Mononuclear cell (primary cell): ENCODE measurements around the gene PGLYRP3. TPM values are rescaled to one million over a fixed set of nuclear protein-coding genes. Genes with fewer than 3 reads are reported as not detected.
"Not testable (repeated sequence)": the region's sequence is repeated elsewhere in the genome, so short reads cannot be mapped to it uniquely, and the experiment has no call there.

Source experiments
- H3K27me3 ChIP-seq: 2 replicates; pipeline ENCODE4 v1.6.0; 2011; ENCODE audit warnings: low read length, control low read depth; ENCODE audit not compliant: insufficient read depth
- H3K4me1 ChIP-seq: 2 replicates; pipeline ENCODE4 v1.5.1; 2011; ENCODE audit warnings: mild to moderate bottlenecking, low read length, control low read depth; ENCODE audit not compliant: insufficient read depth
- H3K4me3 ChIP-seq: 2 replicates; pipeline ENCODE4 v1.5.1; 2011; ENCODE audit warnings: mild to moderate bottlenecking, low read length, moderate library complexity
- H3K9me3 ChIP-seq: 2 replicates; pipeline ENCODE4 v1.5.1; 2011; ENCODE audit warnings: low read depth, mild to moderate bottlenecking, control low read depth, low read length
- total RNA-seq: library from RNA; depleted of rRNA; stranded (reverse); fragments of >200 nt; gene quantifications from one replicate; pipeline ENCODE4 v1.2.3, GENCODE V29; 2012

The PGLYRP3 gene
- total RNA-seq, 1 donor: not detected

DNA sequence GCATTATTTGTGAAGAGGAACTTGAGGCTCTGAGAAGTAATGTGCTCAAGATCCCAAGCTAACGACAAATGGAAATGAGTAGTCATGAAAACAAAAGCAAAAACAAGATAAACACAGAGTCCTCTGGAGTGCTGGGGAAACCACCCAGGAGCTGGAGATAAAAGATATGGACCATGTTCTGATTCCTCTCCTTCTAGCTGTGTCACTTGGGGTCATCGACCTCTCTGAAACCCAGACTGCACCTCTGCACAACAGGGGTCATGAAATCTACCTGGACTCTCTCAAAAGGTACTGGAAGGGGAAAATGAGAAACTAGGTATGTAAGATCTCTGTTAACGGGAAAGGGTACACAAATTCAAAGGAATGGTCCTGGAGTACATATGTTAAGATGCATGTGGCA lies 29.4 kb upstream of the PGLYRP3 start:
- Histone ChIP-seq H3K4me3 (no peak overlapping the region), H3K9me3 (no peaks in the 10 kb centered on the region), H3K4me1 (peaks cover 41% of the 10 kb centered on the region), H3K27me3 (no peaks in the 10 kb centered on the region)

DNA sequence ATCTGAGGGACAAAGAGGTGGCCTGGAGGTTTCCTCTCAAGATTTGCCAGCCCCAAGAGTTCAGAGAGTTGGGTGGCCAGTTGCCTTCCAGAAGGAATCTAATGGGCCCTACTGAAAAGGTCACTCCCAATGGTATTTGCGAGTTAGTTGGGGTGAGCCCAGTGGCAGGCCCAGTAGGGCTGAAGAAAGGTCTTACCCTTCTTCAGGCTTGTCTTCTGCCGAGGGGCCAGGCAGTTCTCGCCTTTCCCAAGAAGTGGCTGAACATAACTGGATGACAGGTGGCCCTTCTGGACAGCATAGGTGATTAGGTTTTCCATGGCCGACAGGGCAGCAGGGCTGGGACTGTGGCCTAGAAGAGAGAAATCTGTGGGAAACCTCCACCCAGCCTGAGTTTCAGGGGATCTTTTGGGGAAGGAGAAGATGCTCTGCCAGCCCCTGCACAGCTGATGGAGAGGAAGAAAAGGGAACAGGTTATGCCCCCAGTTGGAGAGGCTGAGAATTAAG lies 28.7 kb upstream of the PGLYRP3 start:
- H3K4me3 ChIP-seq: no peak overlapping the region
- peaks cover 40% of the 10 kb centered on the region for H3K4me1 ChIP-seq
- no peaks in the 10 kb centered on the region for H3K9me3 ChIP-seq
- no peaks in the 10 kb centered on the region for H3K27me3 ChIP-seq

DNA sequence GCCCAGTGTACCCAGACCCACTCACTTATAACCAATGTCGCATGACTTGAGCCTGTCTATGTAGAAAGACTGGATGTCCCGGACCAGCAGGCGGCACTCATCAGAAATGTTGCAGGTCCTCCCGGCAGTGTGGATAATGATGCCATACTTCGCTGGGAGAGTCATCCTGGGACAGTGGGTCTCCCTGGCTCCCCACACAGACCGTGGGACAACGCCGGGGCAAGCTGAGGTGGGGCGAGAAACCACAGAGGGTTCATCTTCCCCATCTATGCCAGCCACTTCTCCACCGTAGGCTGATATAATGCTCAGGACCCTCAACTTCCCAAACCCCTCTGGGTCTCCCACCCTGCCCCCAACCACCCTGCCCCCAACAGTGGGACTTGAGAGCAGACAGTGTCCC lies 27.6 kb upstream of the PGLYRP3 start:
- Histone ChIP-seq H3K4me3 (no peak overlapping the region), H3K4me1 (peaks cover 29% of the 10 kb centered on the region), H3K9me3 (no peaks in the 10 kb centered on the region), H3K27me3 (no peaks in the 10 kb centered on the region)

DNA sequence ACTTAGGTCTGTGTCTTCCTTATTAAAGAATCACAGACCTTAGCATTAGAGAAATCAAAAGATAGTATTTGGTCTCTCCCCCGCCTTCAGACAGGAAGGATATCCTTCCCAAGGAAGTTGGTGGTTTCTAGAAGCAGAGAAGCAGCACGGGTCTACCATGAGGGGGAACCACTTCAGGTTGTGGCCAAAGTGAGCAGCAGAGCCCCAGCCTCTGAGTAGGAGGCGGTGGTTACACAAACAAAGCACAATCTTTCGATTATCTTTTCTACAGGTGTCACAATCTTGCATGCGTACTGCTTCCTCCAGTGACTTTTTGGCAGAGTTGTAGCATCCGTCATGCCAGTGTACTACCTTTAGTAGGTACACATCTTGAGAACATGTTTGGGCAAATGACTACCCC lies 27.1 kb upstream of the PGLYRP3 start:
- no peaks in the 10 kb centered on the region for H3K9me3 ChIP-seq
- no peaks in the 10 kb centered on the region for H3K27me3 ChIP-seq
- no peak overlapping the region for H3K4me3 ChIP-seq
- peaks cover 24% of the 10 kb centered on the region for H3K4me1 ChIP-seq

- Histone ChIP-seq H3K4me1 (peaks cover 8% of the 10 kb centered on the region), H3K9me3 (no peaks in the 10 kb centered on the region), H3K4me3 (no peak overlapping the region), H3K27me3 (no peaks in the 10 kb centered on the region)
Measured at GRCh38 chr1:153337980-153338853, 25.5 kb upstream of the PGLYRP3 start.

GRCh38 chr1:153336650-153337049 lies 23.9 kb upstream of the PGLYRP3 start:
- peaks cover 7% of the 10 kb centered on the region for H3K9me3 ChIP-seq
- H3K4me1 ChIP-seq: peaks cover 7% of the 10 kb centered on the region
- H3K4me3 ChIP-seq: no peak overlapping the region
- no peaks in the 10 kb centered on the region for H3K27me3 ChIP-seq

DNA sequence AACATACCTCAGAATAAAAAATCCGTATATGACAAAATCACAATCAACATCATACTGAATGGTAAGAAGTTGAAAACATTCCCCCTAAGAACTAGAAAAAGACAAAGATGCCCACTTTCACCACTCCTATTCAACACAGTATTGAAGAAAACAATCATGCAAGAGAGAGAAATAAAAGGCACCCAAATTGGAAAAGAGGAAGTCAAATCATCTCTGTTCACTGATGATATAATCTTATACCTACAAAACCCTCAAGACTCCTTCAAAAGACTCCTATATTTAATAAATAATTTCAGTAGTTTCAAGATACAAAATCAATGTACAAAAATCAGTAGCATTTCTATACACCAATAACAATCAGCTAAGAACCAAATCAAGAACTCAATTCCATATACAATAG lies 21.1 kb upstream of the PGLYRP3 start:
- Histone ChIP-seq H3K4me1 (no peaks in the 10 kb centered on the region), H3K27me3 (no peaks in the 10 kb centered on the region), H3K9me3 (peaks cover 9% of the 10 kb centered on the region), H3K4me3 (no peak overlapping the region)

- Histone ChIP-seq H3K9me3 (peaks cover 12% of the 10 kb centered on the region), H3K27me3 (peaks cover 15% of the 10 kb centered on the region), H3K4me3 (no peak overlapping the region), H3K4me1 (no peaks in the 10 kb centered on the region)
Measured at GRCh38 chr1:153324912-153325311, 12.2 kb upstream of the PGLYRP3 start.

- H3K4me1 ChIP-seq: no peaks in the 10 kb centered on the region
- no peak overlapping the region for H3K4me3 ChIP-seq
- peaks cover 12% of the 10 kb centered on the region for H3K9me3 ChIP-seq
- peaks cover 8% of the 10 kb centered on the region for H3K27me3 ChIP-seq
Measured at GRCh38 chr1:153322568-153322967, 9.8 kb upstream of the PGLYRP3 start.

GRCh38 chr1:153318145-153318544 lies 5.4 kb upstream of the PGLYRP3 start:
- H3K4me1 ChIP-seq, H3K4me3 ChIP-seq, H3K27me3 ChIP-seq: not testable (repeated sequence)
- H3K9me3 ChIP-seq: peaks cover 11% of the 10 kb centered on the region

DNA sequence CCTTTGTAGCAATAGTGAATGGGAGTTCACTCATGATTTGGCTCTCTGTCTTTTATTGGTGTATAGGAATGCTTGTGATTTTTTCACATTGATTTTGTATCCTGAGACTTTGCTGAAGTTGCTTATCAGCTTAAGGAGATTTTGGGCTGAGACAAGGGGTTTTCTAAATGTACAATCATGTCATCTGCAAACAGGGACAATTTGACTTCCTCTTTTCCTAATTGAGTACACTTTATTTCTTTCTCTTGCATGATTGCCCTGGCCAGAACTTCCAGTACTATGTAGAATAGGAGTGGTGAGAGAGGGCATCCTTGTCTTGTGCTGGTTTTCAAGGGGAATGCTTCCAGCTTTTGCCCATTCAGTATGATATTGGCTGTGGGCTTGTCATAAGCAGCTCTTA lies 3.3 kb upstream of the PGLYRP3 start:
- not testable (repeated sequence) for H3K4me1 ChIP-seq, H3K4me3 ChIP-seq, H3K27me3 ChIP-seq, H3K9me3 ChIP-seq

GRCh38 chr1:153314388-153314787 lies 1.6 kb upstream of the PGLYRP3 start:
- H3K4me3 ChIP-seq, H3K4me1 ChIP-seq, H3K9me3 ChIP-seq, H3K27me3 ChIP-seq: not testable (repeated sequence)

DNA sequence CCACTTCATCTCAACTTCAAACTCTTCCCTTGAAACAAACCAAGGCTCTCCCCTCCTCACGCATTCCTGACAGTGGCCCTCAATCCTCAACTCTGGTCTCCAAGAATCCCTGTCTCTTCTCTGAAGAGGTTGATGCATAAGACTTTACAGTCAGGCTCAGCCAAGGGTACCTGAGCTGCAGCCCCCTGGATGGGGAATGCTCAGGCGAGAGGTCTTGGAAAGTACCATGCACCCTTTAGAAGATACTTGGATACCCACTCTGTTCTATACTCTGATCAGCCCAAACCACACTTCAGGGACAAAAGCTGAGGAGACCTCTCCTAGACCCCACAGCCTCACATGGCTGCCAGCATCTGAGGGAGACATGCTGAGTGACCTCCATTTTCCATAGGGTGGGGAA lies 536 bp upstream of the PGLYRP3 start:
- Histone ChIP-seq H3K9me3 (no peaks in the 10 kb centered on the region), H3K4me3 (no peak overlapping the region), H3K27me3 (no peaks in the 10 kb centered on the region), H3K4me1 (no peaks in the 10 kb centered on the region)

GRCh38 chr1:153310526-153310925 lies 2.2 kb downstream of the PGLYRP3 start:
- no peaks in the 10 kb centered on the region for H3K4me1 ChIP-seq
- H3K27me3 ChIP-seq: no peaks in the 10 kb centered on the region
- H3K4me3 ChIP-seq: no peak overlapping the region
- H3K9me3 ChIP-seq: no peaks in the 10 kb centered on the region

DNA sequence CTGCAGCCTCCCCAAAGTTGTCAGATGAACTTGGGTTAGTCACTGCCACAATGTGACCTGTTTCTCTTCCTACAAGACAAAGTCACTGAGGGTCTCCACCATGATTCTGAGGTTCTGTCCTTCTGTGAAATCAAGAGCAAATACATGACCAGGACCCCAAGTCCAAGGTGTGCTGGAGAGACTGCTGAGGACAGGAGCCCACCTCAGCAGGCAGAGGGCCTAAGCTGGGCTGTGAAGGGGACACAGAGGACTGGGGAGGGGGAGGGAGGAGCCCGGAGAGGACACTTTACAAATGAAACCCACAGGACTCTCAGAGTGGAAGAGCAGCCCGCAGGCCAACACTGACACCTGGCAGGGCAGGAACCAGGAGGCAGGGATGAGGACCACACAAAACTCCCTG lies 3.3 kb downstream of the PGLYRP3 start:
- Histone ChIP-seq H3K27me3 (no peaks in the 10 kb centered on the region), H3K9me3 (no peaks in the 10 kb centered on the region), H3K4me1 (no peaks in the 10 kb centered on the region), H3K4me3 (no peak overlapping the region)

DNA sequence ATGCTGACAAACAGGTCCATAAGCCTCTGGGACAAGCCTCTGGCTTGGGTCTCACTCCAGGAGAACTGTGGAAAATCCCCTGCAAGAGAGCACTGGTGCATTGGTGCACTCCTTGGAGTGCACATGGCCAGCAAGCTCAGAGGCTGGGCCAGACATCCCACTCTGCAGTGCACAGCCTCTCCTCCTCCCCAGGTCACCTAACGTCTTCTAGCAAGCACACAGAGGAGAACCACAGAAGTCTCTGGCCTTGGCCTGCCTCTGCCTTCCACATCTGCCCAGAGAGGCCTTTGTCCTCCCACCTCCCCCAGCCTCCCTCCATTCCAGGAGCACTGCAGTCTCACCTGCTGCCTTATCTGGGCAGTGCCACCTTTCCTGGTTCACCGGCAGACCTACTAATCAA lies 4.2 kb downstream of the PGLYRP3 start:
- H3K4me3 ChIP-seq: no peak overlapping the region
- H3K9me3 ChIP-seq: no peaks in the 10 kb centered on the region
- H3K27me3 ChIP-seq: no peaks in the 10 kb centered on the region
- H3K4me1 ChIP-seq: no peaks in the 10 kb centered on the region
